RPMI8226 (cell line): ENCODE data around the gene ANGPTL5.
A peak's percentile ranks its signal among the peaks of the same experiment; 100 is the strongest.
"Not testable (repeated sequence)": the region's sequence is repeated elsewhere in the genome, so short reads cannot be mapped to it uniquely, and the experiment has no call there.

ENCODE experiments used
- DNase-seq: peaks from one replicate; pipeline ENCODE4 v3.0.0-alpha.2; 2015

ANGPTL5 gene

GRCh38 chr11:101916422-101916821 lies at the start of gene ANGPTL5:
Gene ANGPTL5 (minus strand): TSS chr11:101916522. CDS start chr11:101907909, 8,613 bp downstream.
- no peak for DNase-seq

GRCh38 chr11:101964200-101964599 lies 47.9 kb upstream of the ANGPTL5 start:
- not testable (repeated sequence) for DNase-seq

- no peak for DNase-seq
Measured at GRCh38 chr11:101960231-101960630, 43.9 kb upstream of the ANGPTL5 start.

GRCh38 chr11:101955701-101956100 lies 39.4 kb upstream of the ANGPTL5 start:
- no peak for DNase-seq

- no peak for DNase-seq
Measured at GRCh38 chr11:101955278-101955677, 39.0 kb upstream of the ANGPTL5 start.

GRCh38 chr11:101949680-101950220 lies 33.4 kb upstream of the ANGPTL5 start:
- no peak for DNase-seq

GRCh38 chr11:101945448-101945847 lies 29.1 kb upstream of the ANGPTL5 start:
- DNase-seq: no peak

GRCh38 chr11:101944923-101945322 lies 28.6 kb upstream of the ANGPTL5 start:
- DNase-seq: no peak

GRCh38 chr11:101940901-101941520 lies 24.7 kb upstream of the ANGPTL5 start:
- no peak for DNase-seq

- DNase-seq: no peak
Measured at GRCh38 chr11:101931692-101932091, 15.4 kb upstream of the ANGPTL5 start.

- DNase-seq: no peak
Measured at GRCh38 chr11:101929294-101929915, 13.1 kb upstream of the ANGPTL5 start.

- DNase-seq: no peak
Measured at GRCh38 chr11:101923554-101923953, 7.2 kb upstream of the ANGPTL5 start.

GRCh38 chr11:101920992-101921391 lies 4.7 kb upstream of the ANGPTL5 start:
- DNase-seq: no peak

- no peak for DNase-seq
Measured at GRCh38 chr11:101917226-101917625, 904 bp upstream of the ANGPTL5 start.

GRCh38 chr11:101915791-101916291 lies 481 bp downstream of the ANGPTL5 start:
- peak; percentile 73 for DNase-seq

GRCh38 chr11:101914738-101915426 lies 1.4 kb downstream of the ANGPTL5 start, which contains the start of gene CEP126:
Gene CEP126 (plus strand): TSS chr11:101915010. CDS start chr11:101915285, 275 bp downstream.
- DNase-seq: peak; percentile 82

GRCh38 chr11:101914341-101914737 lies 2.0 kb downstream of the ANGPTL5 start:
- no peak for DNase-seq

- DNase-seq: no peak
Measured at GRCh38 chr11:101913656-101914055, 2.7 kb downstream of the ANGPTL5 start.

- DNase-seq: no peak
Measured at GRCh38 chr11:101912823-101913284, 3.5 kb downstream of the ANGPTL5 start.

- DNase-seq: no peak
Measured at GRCh38 chr11:101909087-101909486, 7.2 kb downstream of the ANGPTL5 start.

- no peak for DNase-seq
Measured at GRCh38 chr11:101907815-101908214, 8.5 kb downstream of the ANGPTL5 start.

GRCh38 chr11:101894505-101894904 lies 21.8 kb downstream of the ANGPTL5 start:
- no peak for DNase-seq

- DNase-seq: no peak
Measured at GRCh38 chr11:101889767-101890166, 26.6 kb downstream of the ANGPTL5 start.
